GM23338 (cell line): ENCODE data around the gene STAT5B. TPM values are rescaled to one million over a fixed set of nuclear protein-coding genes. Genes with fewer than 3 reads are reported as not detected.
A peak's percentile ranks its signal among the peaks of the same experiment; 100 is the strongest.

Experiments used
- ATAC-seq: fragments of 200-7000 bp; cut with Tn5 transposase; 3 replicates; pipeline ENCODE4 v1.9.1; 2020
- DNase-seq: peaks from one replicate; pipeline ENCODE4 v3.0.0-alpha.2; 2015; ENCODE audit warnings: low spot score
- H2AFZ ChIP-seq: fragments of 200-600 bp; sonication (generic); 2 replicates; pipeline ENCODE4 v1.8.0; 2016; ENCODE audit warnings: antibody characterized with exemption, mild to moderate bottlenecking, moderate library complexity
- H3F3A ChIP-seq: fragments of 200-600 bp; sonication (generic); replicated peaks from 2 replicates; pipeline ENCODE4 v1.8.0; 2017; ENCODE audit warnings: antibody characterized with exemption, mixed run types, low read depth
- H3K27ac ChIP-seq: fragments of 200-600 bp; sonication (generic); 2 replicates; pipeline ENCODE4 v1.6.1; 2016; ENCODE audit warnings: low read depth
- H3K27me3 ChIP-seq: fragments of 200-600 bp; sonication (generic); 2 replicates; pipeline ENCODE4 v1.8.0; 2016; ENCODE audit warnings: mild to moderate bottlenecking, mixed run types, moderate library complexity; ENCODE audit not compliant: insufficient read depth
- H3K36me3 ChIP-seq: fragments of 200-600 bp; sonication (generic); 2 replicates; pipeline ENCODE4 v1.8.0; 2016; ENCODE audit warnings: mild to moderate bottlenecking; ENCODE audit not compliant: insufficient read depth
- H3K4me1 ChIP-seq: fragments of 200-600 bp; sonication (generic); 2 replicates; pipeline ENCODE4 v1.8.0; 2016; ENCODE audit warnings: mild to moderate bottlenecking, moderate library complexity; ENCODE audit not compliant: insufficient read depth
- H3K4me2 ChIP-seq: fragments of 200-600 bp; sonication (generic); 2 replicates; pipeline ENCODE4 v1.7.1; 2017; ENCODE audit warnings: mixed run types
- H3K4me3 ChIP-seq: fragments of 200-600 bp; sonication (generic); 2 replicates; pipeline ENCODE4 v1.6.1; 2016; ENCODE audit warnings: mixed run types
- H3K79me2 ChIP-seq: fragments of 200-600 bp; sonication (generic); replicated peaks from 2 replicates; pipeline ENCODE4 v1.8.0; 2017; ENCODE audit warnings: mild to moderate bottlenecking; ENCODE audit not compliant: insufficient read depth
- H3K9me2 ChIP-seq: fragments of 200-600 bp; sonication (generic); 2 replicates; pipeline ENCODE4 v1.8.0; 2017; ENCODE audit not compliant: insufficient read depth
- H4K20me1 ChIP-seq: fragments of 200-600 bp; sonication (generic); replicated peaks from 2 replicates; pipeline ENCODE4 v1.8.0; 2017; ENCODE audit warnings: mild to moderate bottlenecking; ENCODE audit not compliant: insufficient read depth
- H3K27ac Mint-ChIP-seq: 2 replicates; pipeline ENCODE4 v1.8.0; 2020; ENCODE audit warnings: inconsistent platforms, mild to moderate bottlenecking, moderate library complexity, mixed read lengths
- H3K27me3 Mint-ChIP-seq: 3 replicates; pipeline ENCODE4 v1.8.0; 2022; ENCODE audit warnings: low read depth, mild to moderate bottlenecking, moderate library complexity, mixed read lengths, inconsistent platforms; ENCODE audit not compliant: insufficient read depth, poor library complexity
- H3K36me3 Mint-ChIP-seq: 3 replicates; pipeline ENCODE4 v1.8.0; 2021; ENCODE audit warnings: low read depth, mild to moderate bottlenecking, inconsistent platforms, moderate library complexity, mixed read lengths
- H3K4me1 Mint-ChIP-seq: 3 replicates; pipeline ENCODE4 v1.8.0; 2020; ENCODE audit warnings: mild to moderate bottlenecking, inconsistent platforms, mixed read lengths
- H3K4me3 Mint-ChIP-seq: 3 replicates; pipeline ENCODE4 v1.8.0; 2021; ENCODE audit warnings: moderate library complexity, mild to moderate bottlenecking, inconsistent platforms, mixed read lengths
- H3K9me3 Mint-ChIP-seq: 3 replicates; pipeline ENCODE4 v1.8.0; 2020; ENCODE audit warnings: moderate library complexity, mild to moderate bottlenecking, inconsistent platforms, mixed read lengths
- CREB1 ChIP-seq: fragments of 250-450 bp; sonication (Bioruptor Pico); IDR thresholded peaks from 2 replicates; pipeline ENCODE4 v1.5.0; 2020; ENCODE audit warnings: low read depth, mild to moderate bottlenecking, moderate library complexity
- EZH2phosphoT487 ChIP-seq: fragments of 200-600 bp; sonication (generic); IDR thresholded peaks from one replicate; pipeline ENCODE4 v1.8.1; 2018; ENCODE audit warnings: antibody characterized with exemption; ENCODE audit not compliant: unreplicated experiment
- JUNB ChIP-seq: IDR thresholded peaks from one replicate; pipeline ENCODE4 v1.6.1; 2016; ENCODE audit warnings: antibody characterized with exemption; ENCODE audit not compliant: unreplicated experiment
- ZNF331 ChIP-seq: fragments of 250-450 bp; sonication (Bioruptor Pico); IDR thresholded peaks from 2 replicates; pipeline ENCODE4 v1.5.0; 2020; ENCODE audit warnings: low read depth, mild to moderate bottlenecking, moderate library complexity
- polyA plus RNA-seq: library from polyadenylated mRNA; unstranded; fragments of >200 nt; fragmentation: Nextera tagmentation; extraction: Ambion mirVana; gene quantifications from 2 replicates; pipeline ENCODE4 v1.2.1, GENCODE V29; 2016
- total RNA-seq: library from RNA; depleted of rRNA; stranded (reverse); fragments of >200 nt; shearing (Covaris generic); gene quantifications from 2 replicates; pipeline ENCODE4 v1.2.3, GENCODE V29; 2014
- TF ChIP-seq, protein P1 (sequence below): IDR thresholded peaks from 2 replicates; pipeline ENCODE4 v1.6.1; 2016; ENCODE audit warnings: antibody characterized with exemption
- TF ChIP-seq, protein P2 (sequence below), 2 experiments: fragments of 200-600 bp in 1 of 2; sonication (generic) in 1 of 2; conservative IDR thresholded peaks; 2 replicates each; pipeline versions ENCODE4 v1.5.1 to v1.6.1; 2016 to 2017; ENCODE audit warnings: antibody characterized with exemption in 2 of 2, low read depth in 2 of 2, mild to moderate bottlenecking in 2 of 2, moderate library complexity in 1 of 2
- TF ChIP-seq, protein P3 (sequence below): IDR thresholded peaks from one replicate; pipeline ENCODE4 v1.6.1; 2018; ENCODE audit warnings: antibody characterized with exemption; ENCODE audit not compliant: unreplicated experiment
- TF ChIP-seq, protein P4 (sequence below): fragments of 250-450 bp; sonication (Bioruptor Pico); IDR thresholded peaks from 2 replicates; pipeline ENCODE4 v1.5.0; 2020; ENCODE audit warnings: mild to moderate bottlenecking, moderate library complexity

The STAT5B gene
- total and polyA plus RNA-seq, 2 experiments from 2014 or later: 13.9 to 60.5 TPM

DNA sequence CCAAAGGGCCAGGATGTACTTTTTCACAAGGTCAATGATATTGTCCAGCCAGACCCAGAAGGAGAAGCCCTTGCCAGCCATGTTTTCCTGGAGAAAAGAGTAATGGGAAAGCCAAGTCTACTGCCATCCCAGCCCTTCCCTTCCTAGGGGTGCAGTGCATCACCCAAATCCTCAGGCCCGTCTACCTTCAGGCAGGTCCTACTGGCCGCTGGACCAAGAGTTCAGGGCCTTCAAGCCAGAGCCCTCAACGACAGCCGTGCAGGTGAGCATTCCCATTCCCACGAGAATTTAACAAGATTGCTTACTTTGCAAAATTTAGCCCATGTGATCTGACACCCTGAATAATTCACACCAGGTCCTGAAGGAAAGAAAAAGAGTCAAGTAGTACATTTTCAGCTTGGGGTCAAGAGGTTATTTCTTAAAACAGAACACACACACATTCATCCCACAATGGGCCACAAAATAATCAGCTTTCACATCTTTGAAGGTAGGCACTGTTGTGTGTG, 47.1 kb upstream of the STAT5B start (continued):
- TF ChIP-seq, protein P1, sequence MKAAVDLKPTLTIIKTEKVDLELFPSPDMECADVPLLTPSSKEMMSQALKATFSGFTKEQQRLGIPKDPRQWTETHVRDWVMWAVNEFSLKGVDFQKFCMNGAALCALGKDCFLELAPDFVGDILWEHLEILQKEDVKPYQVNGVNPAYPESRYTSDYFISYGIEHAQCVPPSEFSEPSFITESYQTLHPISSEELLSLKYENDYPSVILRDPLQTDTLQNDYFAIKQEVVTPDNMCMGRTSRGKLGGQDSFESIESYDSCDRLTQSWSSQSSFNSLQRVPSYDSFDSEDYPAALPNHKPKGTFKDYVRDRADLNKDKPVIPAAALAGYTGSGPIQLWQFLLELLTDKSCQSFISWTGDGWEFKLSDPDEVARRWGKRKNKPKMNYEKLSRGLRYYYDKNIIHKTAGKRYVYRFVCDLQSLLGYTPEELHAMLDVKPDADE: no peak
- no peak for TF ChIP-seq CREB1 (CRISPR knock-in tag)

DNA sequence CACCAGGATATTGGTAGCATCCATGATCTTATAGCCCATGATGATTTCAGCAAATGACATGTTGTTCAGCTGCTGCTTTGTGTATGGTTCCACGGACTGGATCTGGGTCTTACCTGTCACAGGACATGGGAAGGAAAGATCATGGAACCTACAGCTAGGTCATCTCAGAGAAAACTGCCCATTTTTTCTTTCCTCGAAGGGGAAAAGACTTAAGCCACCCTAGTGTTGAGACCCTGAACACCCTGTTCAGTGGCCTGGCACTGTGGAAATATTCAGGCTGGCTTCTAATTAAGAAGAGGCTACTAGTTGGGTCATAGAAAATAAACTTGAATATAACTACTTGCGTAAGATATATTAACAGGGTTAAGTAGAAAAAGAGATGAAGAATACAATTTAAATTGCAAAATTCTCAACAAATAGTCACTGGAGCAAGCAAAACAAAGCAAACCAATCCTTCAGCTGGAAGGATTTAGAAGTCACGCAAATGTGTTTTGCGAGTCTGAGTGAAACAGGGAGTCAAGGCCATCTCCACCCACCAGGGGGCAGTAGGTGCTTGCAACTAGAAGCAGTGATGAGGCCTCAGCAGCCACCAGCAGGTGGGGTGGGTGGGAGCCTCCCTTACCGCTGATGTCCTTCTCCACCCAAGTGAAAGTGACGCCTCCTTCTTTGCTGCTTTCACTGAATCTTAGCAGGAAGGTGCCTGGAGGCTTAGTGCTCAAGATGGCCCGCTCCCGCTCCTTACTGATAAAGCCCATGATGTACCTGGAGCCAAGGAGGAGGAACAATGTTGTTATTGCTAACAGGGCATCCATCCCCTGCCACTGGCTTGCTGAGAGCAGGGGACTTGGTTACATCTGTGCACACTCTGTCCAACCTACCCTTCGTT, 46.4 kb upstream of the STAT5B start:
- Histone ChIP-seq H3K4me3 (no peak overlapping the region), H4K20me1 (no peaks in the 10 kb centered on the region), H3K4me2 (no peak overlapping the region), H2AFZ (no peak overlapping the region), H3F3A (peaks cover 13% of the 10 kb centered on the region), H3K79me2 (no peaks in the 10 kb centered on the region), H3K27ac (peak overlapping the region; percentile 67; the same call in 1 of the 2 replicates), H3K27me3 (no peaks in the 10 kb centered on the region), H3K4me1 (peaks cover 9% of the 10 kb centered on the region; the same call in 1 of the 2 replicates), H3K36me3 (peaks cover 19% of the 10 kb centered on the region), H3K9me2 (no peaks in the 10 kb centered on the region)
- no peak overlapping the region for H3K27ac Mint-ChIP-seq
- peaks cover 77% of the 10 kb centered on the region for H3K36me3 Mint-ChIP-seq
- H3K4me3 Mint-ChIP-seq: no peak overlapping the region
- H3K4me1 Mint-ChIP-seq: peaks cover 17% of the 10 kb centered on the region
- DNase-seq (peak; percentile 98), ATAC-seq (peak; percentile 98)
- no peaks in the 10 kb centered on the region for H3K27me3 Mint-ChIP-seq
- no peaks in the 10 kb centered on the region; the same call in 2 of the 3 replicates for H3K9me3 Mint-ChIP-seq
- TF ChIP-seq ZNF331 (CRISPR knock-in tag) (no peak), EZH2phosphoT487 (no peak), CREB1 (CRISPR knock-in tag) (0 out of 2 replicates have a peak, but pooled peaks have one; percentile 11), JUNB (no peak)
- TF ChIP-seq, protein P1: no peak
- TF ChIP-seq, protein P2, sequence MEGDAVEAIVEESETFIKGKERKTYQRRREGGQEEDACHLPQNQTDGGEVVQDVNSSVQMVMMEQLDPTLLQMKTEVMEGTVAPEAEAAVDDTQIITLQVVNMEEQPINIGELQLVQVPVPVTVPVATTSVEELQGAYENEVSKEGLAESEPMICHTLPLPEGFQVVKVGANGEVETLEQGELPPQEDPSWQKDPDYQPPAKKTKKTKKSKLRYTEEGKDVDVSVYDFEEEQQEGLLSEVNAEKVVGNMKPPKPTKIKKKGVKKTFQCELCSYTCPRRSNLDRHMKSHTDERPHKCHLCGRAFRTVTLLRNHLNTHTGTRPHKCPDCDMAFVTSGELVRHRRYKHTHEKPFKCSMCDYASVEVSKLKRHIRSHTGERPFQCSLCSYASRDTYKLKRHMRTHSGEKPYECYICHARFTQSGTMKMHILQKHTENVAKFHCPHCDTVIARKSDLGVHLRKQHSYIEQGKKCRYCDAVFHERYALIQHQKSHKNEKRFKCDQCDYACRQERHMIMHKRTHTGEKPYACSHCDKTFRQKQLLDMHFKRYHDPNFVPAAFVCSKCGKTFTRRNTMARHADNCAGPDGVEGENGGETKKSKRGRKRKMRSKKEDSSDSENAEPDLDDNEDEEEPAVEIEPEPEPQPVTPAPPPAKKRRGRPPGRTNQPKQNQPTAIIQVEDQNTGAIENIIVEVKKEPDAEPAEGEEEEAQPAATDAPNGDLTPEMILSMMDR (conservative IDR thresholded peaks at IDR 0.05; ENCODE audit: low read depth in 2 of 2): peak; percentile 100
- TF ChIP-seq, protein P3, sequence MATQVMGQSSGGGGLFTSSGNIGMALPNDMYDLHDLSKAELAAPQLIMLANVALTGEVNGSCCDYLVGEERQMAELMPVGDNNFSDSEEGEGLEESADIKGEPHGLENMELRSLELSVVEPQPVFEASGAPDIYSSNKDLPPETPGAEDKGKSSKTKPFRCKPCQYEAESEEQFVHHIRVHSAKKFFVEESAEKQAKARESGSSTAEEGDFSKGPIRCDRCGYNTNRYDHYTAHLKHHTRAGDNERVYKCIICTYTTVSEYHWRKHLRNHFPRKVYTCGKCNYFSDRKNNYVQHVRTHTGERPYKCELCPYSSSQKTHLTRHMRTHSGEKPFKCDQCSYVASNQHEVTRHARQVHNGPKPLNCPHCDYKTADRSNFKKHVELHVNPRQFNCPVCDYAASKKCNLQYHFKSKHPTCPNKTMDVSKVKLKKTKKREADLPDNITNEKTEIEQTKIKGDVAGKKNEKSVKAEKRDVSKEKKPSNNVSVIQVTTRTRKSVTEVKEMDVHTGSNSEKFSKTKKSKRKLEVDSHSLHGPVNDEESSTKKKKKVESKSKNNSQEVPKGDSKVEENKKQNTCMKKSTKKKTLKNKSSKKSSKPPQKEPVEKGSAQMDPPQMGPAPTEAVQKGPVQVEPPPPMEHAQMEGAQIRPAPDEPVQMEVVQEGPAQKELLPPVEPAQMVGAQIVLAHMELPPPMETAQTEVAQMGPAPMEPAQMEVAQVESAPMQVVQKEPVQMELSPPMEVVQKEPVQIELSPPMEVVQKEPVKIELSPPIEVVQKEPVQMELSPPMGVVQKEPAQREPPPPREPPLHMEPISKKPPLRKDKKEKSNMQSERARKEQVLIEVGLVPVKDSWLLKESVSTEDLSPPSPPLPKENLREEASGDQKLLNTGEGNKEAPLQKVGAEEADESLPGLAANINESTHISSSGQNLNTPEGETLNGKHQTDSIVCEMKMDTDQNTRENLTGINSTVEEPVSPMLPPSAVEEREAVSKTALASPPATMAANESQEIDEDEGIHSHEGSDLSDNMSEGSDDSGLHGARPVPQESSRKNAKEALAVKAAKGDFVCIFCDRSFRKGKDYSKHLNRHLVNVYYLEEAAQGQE: no peak
- TF ChIP-seq, protein P4, sequence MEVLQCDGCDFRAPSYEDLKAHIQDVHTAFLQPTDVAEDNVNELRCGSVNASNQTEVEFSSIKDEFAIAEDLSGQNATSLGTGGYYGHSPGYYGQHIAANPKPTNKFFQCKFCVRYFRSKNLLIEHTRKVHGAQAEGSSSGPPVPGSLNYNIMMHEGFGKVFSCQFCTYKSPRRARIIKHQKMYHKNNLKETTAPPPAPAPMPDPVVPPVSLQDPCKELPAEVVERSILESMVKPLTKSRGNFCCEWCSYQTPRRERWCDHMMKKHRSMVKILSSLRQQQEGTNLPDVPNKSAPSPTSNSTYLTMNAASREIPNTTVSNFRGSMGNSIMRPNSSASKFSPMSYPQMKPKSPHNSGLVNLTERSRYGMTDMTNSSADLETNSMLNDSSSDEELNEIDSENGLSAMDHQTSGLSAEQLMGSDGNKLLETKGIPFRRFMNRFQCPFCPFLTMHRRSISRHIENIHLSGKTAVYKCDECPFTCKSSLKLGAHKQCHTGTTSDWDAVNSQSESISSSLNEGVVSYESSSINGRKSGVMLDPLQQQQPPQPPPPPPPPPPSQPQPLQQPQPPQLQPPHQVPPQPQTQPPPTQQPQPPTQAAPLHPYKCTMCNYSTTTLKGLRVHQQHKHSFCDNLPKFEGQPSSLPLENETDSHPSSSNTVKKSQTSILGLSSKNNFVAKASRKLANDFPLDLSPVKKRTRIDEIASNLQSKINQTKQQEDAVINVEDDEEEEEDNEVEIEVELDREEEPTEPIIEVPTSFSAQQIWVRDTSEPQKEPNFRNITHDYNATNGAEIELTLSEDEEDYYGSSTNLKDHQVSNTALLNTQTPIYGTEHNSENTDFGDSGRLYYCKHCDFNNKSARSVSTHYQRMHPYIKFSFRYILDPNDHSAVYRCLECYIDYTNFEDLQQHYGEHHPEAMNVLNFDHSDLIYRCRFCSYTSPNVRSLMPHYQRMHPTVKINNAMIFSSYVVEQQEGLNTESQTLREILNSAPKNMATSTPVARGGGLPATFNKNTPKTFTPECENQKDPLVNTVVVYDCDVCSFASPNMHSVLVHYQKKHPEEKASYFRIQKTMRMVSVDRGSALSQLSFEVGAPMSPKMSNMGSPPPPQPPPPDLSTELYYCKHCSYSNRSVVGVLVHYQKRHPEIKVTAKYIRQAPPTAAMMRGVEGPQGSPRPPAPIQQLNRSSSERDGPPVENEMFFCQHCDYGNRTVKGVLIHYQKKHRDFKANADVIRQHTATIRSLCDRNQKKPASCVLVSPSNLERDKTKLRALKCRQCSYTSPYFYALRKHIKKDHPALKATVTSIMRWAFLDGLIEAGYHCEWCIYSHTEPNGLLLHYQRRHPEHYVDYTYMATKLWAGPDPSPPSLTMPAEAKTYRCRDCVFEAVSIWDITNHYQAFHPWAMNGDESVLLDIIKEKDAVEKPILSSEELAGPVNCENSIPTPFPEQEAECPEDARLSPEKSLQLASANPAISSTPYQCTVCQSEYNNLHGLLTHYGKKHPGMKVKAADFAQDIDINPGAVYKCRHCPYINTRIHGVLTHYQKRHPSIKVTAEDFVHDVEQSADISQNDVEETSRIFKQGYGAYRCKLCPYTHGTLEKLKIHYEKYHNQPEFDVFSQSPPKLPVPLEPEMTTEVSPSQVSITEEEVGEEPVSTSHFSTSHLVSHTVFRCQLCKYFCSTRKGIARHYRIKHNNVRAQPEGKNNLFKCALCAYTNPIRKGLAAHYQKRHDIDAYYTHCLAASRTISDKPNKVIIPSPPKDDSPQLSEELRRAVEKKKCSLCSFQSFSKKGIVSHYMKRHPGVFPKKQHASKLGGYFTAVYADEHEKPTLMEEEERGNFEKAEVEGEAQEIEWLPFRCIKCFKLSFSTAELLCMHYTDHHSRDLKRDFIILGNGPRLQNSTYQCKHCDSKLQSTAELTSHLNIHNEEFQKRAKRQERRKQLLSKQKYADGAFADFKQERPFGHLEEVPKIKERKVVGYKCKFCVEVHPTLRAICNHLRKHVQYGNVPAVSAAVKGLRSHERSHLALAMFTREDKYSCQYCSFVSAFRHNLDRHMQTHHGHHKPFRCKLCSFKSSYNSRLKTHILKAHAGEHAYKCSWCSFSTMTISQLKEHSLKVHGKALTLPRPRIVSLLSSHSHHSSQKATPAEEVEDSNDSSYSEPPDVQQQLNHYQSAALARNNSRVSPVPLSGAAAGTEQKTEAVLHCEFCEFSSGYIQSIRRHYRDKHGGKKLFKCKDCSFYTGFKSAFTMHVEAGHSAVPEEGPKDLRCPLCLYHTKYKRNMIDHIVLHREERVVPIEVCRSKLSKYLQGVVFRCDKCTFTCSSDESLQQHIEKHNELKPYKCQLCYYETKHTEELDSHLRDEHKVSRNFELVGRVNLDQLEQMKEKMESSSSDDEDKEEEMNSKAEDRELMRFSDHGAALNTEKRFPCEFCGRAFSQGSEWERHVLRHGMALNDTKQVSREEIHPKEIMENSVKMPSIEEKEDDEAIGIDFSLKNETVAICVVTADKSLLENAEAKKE: no peak
